ENCODE data around the gene MAN1C1.
A peak's percentile ranks its signal among the peaks of the same experiment; 100 is the strongest.
"Not testable (repeated sequence)": the region's sequence is repeated elsewhere in the genome, so short reads cannot be mapped to it uniquely, and the experiment has no call there.

Gene MAN1C1

DNA sequence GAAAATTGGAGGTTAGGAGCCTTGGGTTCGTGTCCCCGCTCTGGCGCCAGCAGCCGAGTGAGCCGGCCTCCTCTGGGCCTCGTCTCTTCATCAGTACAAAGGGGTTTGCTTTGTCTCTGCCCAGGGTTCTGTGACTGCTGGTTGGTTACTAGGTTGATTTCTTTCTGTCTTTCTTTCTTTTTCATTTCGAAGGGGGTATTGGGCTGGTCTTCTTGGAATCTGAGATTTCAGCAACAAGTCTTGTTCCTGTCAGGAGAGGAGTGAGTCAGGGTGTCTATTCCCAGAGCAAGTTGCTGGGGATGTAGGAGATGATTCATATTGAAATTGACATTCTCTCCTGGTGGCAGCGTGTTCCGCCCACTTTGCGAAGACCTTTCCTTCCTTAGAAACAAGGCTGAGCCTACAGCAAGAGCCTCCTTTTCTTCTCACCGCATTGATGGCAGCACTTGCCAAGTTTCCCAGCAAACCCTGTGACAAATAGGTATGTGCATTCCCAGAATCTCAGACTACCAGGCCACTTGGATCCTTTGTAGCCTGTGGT lies 79.2 kb downstream of the MAN1C1 start:
- Histone ChIP-seq H3K36me3 (ENCODE audit: insufficient read depth, low read length) (no peaks in the 10 kb centered on the region), H3K27ac (ENCODE audit: low read length) (no peak overlapping the region), H3K9ac (ENCODE audit: low read depth, low read length) (no peak overlapping the region), H2AFZ (ENCODE audit: low read depth, low read length) (no peak overlapping the region), H3K79me2 (ENCODE audit: insufficient read depth, low read length) (no peaks in the 10 kb centered on the region), H4K20me1 (ENCODE audit: insufficient read depth, low read length) (0 out of 2 replicates have a peak, but pooled peaks cover 4% of the 10 kb centered on the region), H3K4me2 (ENCODE audit: insufficient read depth, low read length) (no peak overlapping the region), H3K9me3 (ENCODE audit: insufficient read depth, low read length, severe bottlenecking) (no peaks in the 10 kb centered on the region), H3K27me3 (ENCODE audit: insufficient read depth, low read length, poor library complexity) (peaks cover 39% of the 10 kb centered on the region), H3K4me3 (ENCODE audit: low read depth in 1 of 2, low read length in 2 of 2) (no peak overlapping the region), H3K4me1 (ENCODE audit: insufficient read depth, low read length) (no peaks in the 10 kb centered on the region)
- no peak for TF ChIP-seq EZH2 (IDR thresholded peaks at IDR 0.05; ENCODE audit: borderline replicate concordance, low read depth, low read length, severe bottlenecking)
- TF ChIP-seq, protein P1, sequence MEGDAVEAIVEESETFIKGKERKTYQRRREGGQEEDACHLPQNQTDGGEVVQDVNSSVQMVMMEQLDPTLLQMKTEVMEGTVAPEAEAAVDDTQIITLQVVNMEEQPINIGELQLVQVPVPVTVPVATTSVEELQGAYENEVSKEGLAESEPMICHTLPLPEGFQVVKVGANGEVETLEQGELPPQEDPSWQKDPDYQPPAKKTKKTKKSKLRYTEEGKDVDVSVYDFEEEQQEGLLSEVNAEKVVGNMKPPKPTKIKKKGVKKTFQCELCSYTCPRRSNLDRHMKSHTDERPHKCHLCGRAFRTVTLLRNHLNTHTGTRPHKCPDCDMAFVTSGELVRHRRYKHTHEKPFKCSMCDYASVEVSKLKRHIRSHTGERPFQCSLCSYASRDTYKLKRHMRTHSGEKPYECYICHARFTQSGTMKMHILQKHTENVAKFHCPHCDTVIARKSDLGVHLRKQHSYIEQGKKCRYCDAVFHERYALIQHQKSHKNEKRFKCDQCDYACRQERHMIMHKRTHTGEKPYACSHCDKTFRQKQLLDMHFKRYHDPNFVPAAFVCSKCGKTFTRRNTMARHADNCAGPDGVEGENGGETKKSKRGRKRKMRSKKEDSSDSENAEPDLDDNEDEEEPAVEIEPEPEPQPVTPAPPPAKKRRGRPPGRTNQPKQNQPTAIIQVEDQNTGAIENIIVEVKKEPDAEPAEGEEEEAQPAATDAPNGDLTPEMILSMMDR (IDR thresholded peaks at IDR 0.05; ENCODE audit: borderline replicate concordance, extremely low read depth, low read length, poor library complexity, severe bottlenecking) = no peak
- no peak for DNase-seq
- ATAC-seq (ENCODE audit: insufficient read depth, low read depth) = no peak

DNA sequence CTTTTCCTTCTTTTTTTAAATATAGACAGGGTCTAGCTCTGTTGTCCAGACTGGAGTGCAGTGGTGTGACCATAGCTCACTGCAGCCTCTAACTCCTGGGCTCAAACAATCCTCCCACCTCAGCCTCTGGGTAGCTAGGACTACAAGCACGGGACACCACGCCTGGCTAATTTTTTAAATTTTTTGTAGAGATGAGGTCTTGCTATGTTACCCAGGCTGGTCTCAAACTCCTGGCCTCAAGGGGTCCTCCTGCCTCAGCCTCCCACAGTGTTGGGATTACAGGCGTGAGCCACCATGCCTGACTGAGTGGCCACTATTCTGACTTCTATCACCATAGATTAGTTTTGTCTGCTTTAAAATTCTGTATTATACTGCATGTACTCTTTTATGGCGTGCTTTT lies 80.1 kb downstream of the MAN1C1 start:
- not testable (repeated sequence) for H3K79me2 ChIP-seq (ENCODE audit: insufficient read depth, low read length); H3K4me2 ChIP-seq (ENCODE audit: insufficient read depth, low read length); H3K9me3 ChIP-seq (ENCODE audit: insufficient read depth, low read length, severe bottlenecking); H3K4me1 ChIP-seq (ENCODE audit: insufficient read depth, low read length); H3K9ac ChIP-seq (ENCODE audit: low read depth, low read length); H3K4me3 ChIP-seq (ENCODE audit: low read depth in 1 of 2, low read length in 2 of 2); ATAC-seq (ENCODE audit: insufficient read depth, low read depth); H2AFZ ChIP-seq (ENCODE audit: low read depth, low read length); H3K36me3 ChIP-seq (ENCODE audit: insufficient read depth, low read length); DNase-seq; H3K27ac ChIP-seq (ENCODE audit: low read length); H4K20me1 ChIP-seq (ENCODE audit: insufficient read depth, low read length)
- H3K27me3 ChIP-seq (ENCODE audit: insufficient read depth, low read length, poor library complexity) = peaks cover 36% of the 10 kb centered on the region

DNA sequence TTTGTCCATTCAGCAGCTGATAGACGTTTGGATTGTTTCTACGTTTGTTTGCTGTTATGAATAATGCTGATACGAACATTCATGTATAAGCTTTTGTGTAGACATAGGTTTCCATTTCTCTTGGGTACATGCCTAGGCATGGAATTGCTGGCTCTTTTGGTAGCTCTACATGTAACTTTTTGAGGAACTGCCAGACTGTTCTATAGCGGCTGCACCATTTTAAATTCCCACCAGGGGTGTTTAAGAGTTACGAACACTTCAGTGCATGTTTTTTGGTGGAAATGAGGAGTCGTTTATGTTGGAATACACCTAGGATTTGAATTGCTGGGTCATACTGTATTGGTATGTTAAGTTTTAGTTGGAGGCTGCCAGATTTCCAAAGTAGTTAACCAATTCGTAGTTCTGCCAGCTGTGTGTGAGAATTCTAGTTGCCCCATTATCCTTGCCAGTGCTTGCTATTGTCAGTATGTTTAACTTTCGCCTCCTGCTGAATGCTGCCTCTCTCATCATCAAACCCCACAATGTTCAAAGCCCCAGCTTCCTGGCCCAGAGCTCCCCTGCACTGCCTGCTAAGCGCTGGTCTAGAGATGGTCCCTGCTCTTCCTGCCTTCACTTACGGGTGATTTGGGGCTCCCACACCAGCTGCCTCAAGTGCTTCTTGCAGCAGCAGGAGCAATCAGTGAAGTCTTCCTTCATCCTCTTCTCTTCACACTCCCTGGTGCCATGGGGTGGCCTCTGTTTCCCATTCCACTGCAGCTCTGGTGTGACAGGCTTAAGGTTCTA lies 81.0 kb downstream of the MAN1C1 start:
- H3K27ac ChIP-seq (ENCODE audit: low read length) = no peak overlapping the region
- no peaks in the 10 kb centered on the region for H3K36me3 ChIP-seq (ENCODE audit: insufficient read depth, low read length)

DNA sequence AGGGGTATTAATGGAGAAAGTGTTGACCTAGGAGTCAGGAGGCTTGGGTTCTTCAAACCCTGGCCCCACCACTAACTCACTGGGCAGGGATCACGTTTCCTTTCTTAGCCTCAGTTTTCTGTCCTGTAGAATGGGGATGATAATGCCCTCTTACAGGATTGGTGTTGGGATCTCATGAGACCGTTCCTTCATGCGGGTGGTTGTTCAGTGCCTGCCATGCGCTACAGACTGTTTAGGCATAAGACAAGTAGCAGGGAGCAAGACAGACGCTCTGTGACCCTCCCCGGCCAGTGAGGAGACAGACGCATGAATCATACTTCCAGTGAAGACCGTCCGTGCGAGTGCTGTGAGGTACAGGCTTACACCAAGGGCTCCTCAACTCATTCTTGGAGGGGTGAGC lies 81.7 kb downstream of the MAN1C1 start:
- ATAC-seq (ENCODE audit: insufficient read depth, low read depth) = no peak
- no peak overlapping the region for H3K4me3 ChIP-seq (ENCODE audit: low read depth in 1 of 2, low read length in 2 of 2)
- H3K27me3 ChIP-seq (ENCODE audit: insufficient read depth, low read length, poor library complexity) = peaks cover 45% of the 10 kb centered on the region
- no peak overlapping the region for H3K9ac ChIP-seq (ENCODE audit: low read depth, low read length)
- no peak overlapping the region for H3K4me2 ChIP-seq (ENCODE audit: insufficient read depth, low read length)
- no peaks in the 10 kb centered on the region for H3K36me3 ChIP-seq (ENCODE audit: insufficient read depth, low read length)
- no peaks in the 10 kb centered on the region for H3K4me1 ChIP-seq (ENCODE audit: insufficient read depth, low read length)
- H3K9me3 ChIP-seq (ENCODE audit: insufficient read depth, low read length, severe bottlenecking) = no peaks in the 10 kb centered on the region
- H3K79me2 ChIP-seq (ENCODE audit: insufficient read depth, low read length) = no peaks in the 10 kb centered on the region
- H4K20me1 ChIP-seq (ENCODE audit: insufficient read depth, low read length) = 0 out of 2 replicates have a peak, but pooled peaks cover 4% of the 10 kb centered on the region
- TF ChIP-seq EZH2 (IDR thresholded peaks at IDR 0.05; ENCODE audit: borderline replicate concordance, low read depth, low read length, severe bottlenecking) = no peak
- TF ChIP-seq, protein P1 (IDR thresholded peaks at IDR 0.05; ENCODE audit: borderline replicate concordance, extremely low read depth, low read length, poor library complexity, severe bottlenecking) = no peak
- H3K27ac ChIP-seq (ENCODE audit: low read length) = no peak overlapping the region
- DNase-seq = no peak
- no peak overlapping the region for H2AFZ ChIP-seq (ENCODE audit: low read depth, low read length)

More for the DNA sequence above, 81.0 kb downstream of the MAN1C1 start:
- Histone ChIP-seq H3K4me2 (ENCODE audit: insufficient read depth, low read length) (no peak overlapping the region), H3K4me3 (ENCODE audit: low read depth in 1 of 2, low read length in 2 of 2) (no peak overlapping the region), H3K79me2 (ENCODE audit: insufficient read depth, low read length) (no peaks in the 10 kb centered on the region), H3K4me1 (ENCODE audit: insufficient read depth, low read length) (no peaks in the 10 kb centered on the region), H3K27me3 (ENCODE audit: insufficient read depth, low read length, poor library complexity) (peaks cover 41% of the 10 kb centered on the region), H3K9ac (ENCODE audit: low read depth, low read length) (no peak overlapping the region), H3K9me3 (ENCODE audit: insufficient read depth, low read length, severe bottlenecking) (no peaks in the 10 kb centered on the region), H4K20me1 (ENCODE audit: insufficient read depth, low read length) (0 out of 2 replicates have a peak, but pooled peaks cover 4% of the 10 kb centered on the region), H2AFZ (ENCODE audit: low read depth, low read length) (no peak overlapping the region)
- ATAC-seq (ENCODE audit: insufficient read depth, low read depth) = peak; percentile 42; the same call in 1 of the 3 replicates
- TF ChIP-seq, protein P1 (IDR thresholded peaks at IDR 0.05; ENCODE audit: borderline replicate concordance, extremely low read depth, low read length, poor library complexity, severe bottlenecking) = no peak
- no peak for TF ChIP-seq EZH2 (IDR thresholded peaks at IDR 0.05; ENCODE audit: borderline replicate concordance, low read depth, low read length, severe bottlenecking)
- DNase-seq = peak; percentile 14

DNA sequence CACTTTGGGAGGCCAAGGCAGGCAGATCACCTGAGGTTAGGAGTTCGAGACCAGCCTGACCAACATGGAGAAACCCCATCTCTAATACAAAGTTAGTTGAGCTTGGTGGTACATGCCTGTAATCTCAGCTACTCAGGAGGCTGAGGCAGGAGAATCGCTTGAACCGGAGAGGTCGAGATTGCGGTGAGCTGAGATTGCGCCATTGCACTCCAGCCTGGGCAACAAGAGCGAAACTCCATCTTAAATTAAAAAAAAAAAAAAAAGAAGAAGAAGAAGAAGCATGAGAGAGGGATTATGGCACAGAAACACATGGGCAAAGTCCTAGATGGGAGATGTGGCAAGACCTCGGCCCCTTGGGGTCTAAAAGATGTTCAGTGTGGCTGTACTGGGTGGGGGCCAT lies 82.5 kb downstream of the MAN1C1 start:
- not testable (repeated sequence) for DNase-seq; H3K36me3 ChIP-seq (ENCODE audit: insufficient read depth, low read length); H3K9ac ChIP-seq (ENCODE audit: low read depth, low read length); H3K4me2 ChIP-seq (ENCODE audit: insufficient read depth, low read length); H3K4me1 ChIP-seq (ENCODE audit: insufficient read depth, low read length); H2AFZ ChIP-seq (ENCODE audit: low read depth, low read length); ATAC-seq (ENCODE audit: insufficient read depth, low read depth); H3K9me3 ChIP-seq (ENCODE audit: insufficient read depth, low read length, severe bottlenecking); H3K4me3 ChIP-seq (ENCODE audit: low read depth in 1 of 2, low read length in 2 of 2); H3K27ac ChIP-seq (ENCODE audit: low read length); H3K79me2 ChIP-seq (ENCODE audit: insufficient read depth, low read length); H4K20me1 ChIP-seq (ENCODE audit: insufficient read depth, low read length)
- H3K27me3 ChIP-seq (ENCODE audit: insufficient read depth, low read length, poor library complexity) = peaks cover 40% of the 10 kb centered on the region
